Keratinocyte (primary cell): Measurements from ENCODE around the gene GPR173. TPM values are rescaled to one million over a fixed set of nuclear protein-coding genes. Genes with fewer than 3 reads are reported as not detected.

ENCODE experiments used
- DNase-seq: peaks from one replicate; pipeline ENCODE4 v3.0.0-alpha.2; 2011; ENCODE audit warnings: low read depth, missing footprints, low spot score
- FAIRE-seq: peaks from 2 replicates; lab custom pipeline; 2011; peaks lifted over from hg19 to GRCh38; lab: Jason Lieb, UNC
- H2AFZ ChIP-seq: 2 replicates; pipeline ENCODE4 v1.6.0; 2012; ENCODE audit warnings: low read length, control low read depth, inconsistent platforms; ENCODE audit not compliant: control insufficient read depth
- H3K27ac ChIP-seq: 2 replicates; pipeline ENCODE4 v1.5.1; 2011; ENCODE audit warnings: low read length; ENCODE audit not compliant: control insufficient read depth, insufficient read depth
- H3K27me3 ChIP-seq: 3 replicates; pipeline ENCODE4 v1.6.0; 2011; ENCODE audit warnings: low read length; ENCODE audit not compliant: control insufficient read depth, insufficient read depth; ENCODE audit errors: extremely low read depth
- H3K36me3 ChIP-seq, 2 experiments: 2 replicates in 1 of 2; 3 replicates in 1 of 2; pipeline ENCODE4 v1.5.1; 2011; ENCODE audit warnings: low read length in 2 of 2, mild to moderate bottlenecking in 1 of 2; ENCODE audit not compliant: control insufficient read depth in 2 of 2, insufficient read depth in 2 of 2; ENCODE audit errors: extremely low read depth in 1 of 2
- H3K4me1 ChIP-seq: 3 replicates; pipeline ENCODE4 v1.5.1; 2011; ENCODE audit warnings: low read length; ENCODE audit not compliant: control insufficient read depth, insufficient read depth; ENCODE audit errors: extremely low read depth
- H3K4me2 ChIP-seq: 3 replicates; pipeline ENCODE4 v1.6.0; 2011; ENCODE audit warnings: low read depth, low read length; ENCODE audit not compliant: control insufficient read depth, insufficient read depth; ENCODE audit errors: extremely low read depth
- H3K4me3 ChIP-seq, 3 experiments: fragments of 200-600 bp in 1 of 3; sonication (generic) in 1 of 3; 2 replicates in 2 of 3; 3 replicates in 1 of 3; pipeline ENCODE4 v1.5.1; 2011 to 2016; ENCODE audit warnings: low read length in 3 of 3, mild to moderate bottlenecking in 3 of 3, control low read depth in 2 of 3, inconsistent platforms in 1 of 3, low read depth in 1 of 3, mixed read lengths in 1 of 3, mixed run types in 1 of 3, moderate library complexity in 1 of 3; ENCODE audit not compliant: control insufficient read depth in 2 of 3, insufficient read depth in 2 of 3; ENCODE audit errors: extremely low read depth in 1 of 3
- H3K79me2 ChIP-seq: 2 replicates; pipeline ENCODE4 v1.6.0; 2012; ENCODE audit warnings: low read length; ENCODE audit not compliant: control insufficient read depth, insufficient read depth
- H3K9ac ChIP-seq: 3 replicates; pipeline ENCODE4 v1.6.0; 2011; ENCODE audit warnings: low read length; ENCODE audit not compliant: control insufficient read depth, insufficient read depth; ENCODE audit errors: extremely low read depth
- H3K9me1 ChIP-seq: 3 replicates; pipeline ENCODE4 v1.6.0; 2011; ENCODE audit warnings: low read length; ENCODE audit not compliant: control insufficient read depth, insufficient read depth; ENCODE audit errors: extremely low read depth
- H3K9me3 ChIP-seq: 2 replicates; pipeline ENCODE4 v1.5.1; 2012; ENCODE audit warnings: low read depth, low read length; ENCODE audit not compliant: control insufficient read depth
- H4K20me1 ChIP-seq: 3 replicates; pipeline ENCODE4 v1.6.0; 2011; ENCODE audit warnings: low read length; ENCODE audit not compliant: control insufficient read depth, insufficient read depth; ENCODE audit errors: extremely low read depth
- CTCF ChIP-seq, 3 experiments: IDR thresholded peaks in 1 of 3; conservative IDR thresholded peaks in 1 of 3; optimal IDR thresholded peaks in 1 of 3; 2 replicates in 2 of 3; 3 replicates in 1 of 3; pipeline versions ENCODE3 to v1.5.1; 2011; ENCODE audit warnings: low read length in 3 of 3, mild to moderate bottlenecking in 3 of 3, moderate library complexity in 2 of 3, control low read depth in 1 of 3, inconsistent platforms in 1 of 3; ENCODE audit not compliant: insufficient read depth in 2 of 3; ENCODE audit errors: extremely low read depth in 1 of 3
- EZH2 ChIP-seq: IDR thresholded peaks from one replicate; pipeline ENCODE4 v1.6.1; 2012; ENCODE audit warnings: inconsistent platforms, mild to moderate bottlenecking, low read length, moderate library complexity
- dilution Hi-C: fragments of 300-500 bp; cut with MboI; formaldehyde crosslinking; loops from one replicate; pipeline ENCODE4 v1.7.0; 2020; ENCODE audit warnings: low sequenced_read_pairs; ENCODE audit not compliant: extremely low pct_ligation_motif_present
- polyA plus RNA-seq, 5 experiments: library from polyadenylated mRNA; depleted of rRNA in 3 of 5; stranded (reverse) in 3 of 5; stranded (forward) in 1 of 5; unstranded in 1 of 5; fragments of >200 nt; gene quantifications; 1 replicate in 1 of 5; 2 replicates in 3 of 5; 3 replicates in 1 of 5; pipeline versions ENCODE4 v1.2.1 to v1.2.3, GENCODE V29; 2011 to 2012; ENCODE audit warnings: missing spikeins in 2 of 5, low read depth in 1 of 5, low replicate concordance in 1 of 5

Gene GPR173
- polyA plus RNA-seq, 1 donor (not counting 4 experiments of a cell fraction or from before 2014, with no cell fraction given), result 0.08 TPM

- FAIRE-seq (no peak), DNase-seq (no peak)
- H4K20me1 ChIP-seq, result no peaks in the 10 kb centered on the region
- peak overlapping the region; percentile 84 for H3K4me2 ChIP-seq
- peak overlapping the region; percentile 47 for H3K9ac ChIP-seq
- no peaks in the 10 kb centered on the region for H3K9me1 ChIP-seq
- no peaks in the 10 kb centered on the region for H3K27me3 ChIP-seq
- H3K27ac ChIP-seq, result peak overlapping the region; percentile 26
- dilution Hi-C loops, result no loop called here
- no peaks in the 10 kb centered on the region for H3K36me3 ChIP-seq
- H2AFZ ChIP-seq, result peak overlapping the region; percentile 88
- no peak for TF ChIP-seq EZH2
- TF ChIP-seq CTCF (optimal IDR thresholded peaks at IDR 0.05 in 1 of 3, IDR thresholded peaks at IDR 0.05 in 1 of 3, conservative IDR thresholded peaks at IDR 0.05 in 1 of 3; ENCODE audit: extremely low read depth in 1 of 3, insufficient read depth in 2 of 3, low read length in 3 of 3), result no peak
- no peaks in the 10 kb centered on the region for H3K79me2 ChIP-seq
- no peaks in the 10 kb centered on the region for H3K9me3 ChIP-seq
- peak overlapping the region in 1 of 3 experiments; percentile 42 for H3K4me3 ChIP-seq
- H3K4me1 ChIP-seq, result no peaks in the 10 kb centered on the region
These were observed 24.0 kb downstream of the GPR173 start for GRCh38 chrX:53072418-53073114.

- H3K4me3 ChIP-seq, result no peak overlapping the region
- H3K4me1 ChIP-seq, result no peaks in the 10 kb centered on the region
- no peaks in the 10 kb centered on the region for H3K9me1 ChIP-seq
- TF ChIP-seq CTCF (optimal IDR thresholded peaks at IDR 0.05 in 1 of 3, IDR thresholded peaks at IDR 0.05 in 1 of 3, conservative IDR thresholded peaks at IDR 0.05 in 1 of 3; ENCODE audit: extremely low read depth in 1 of 3, insufficient read depth in 2 of 3, low read length in 3 of 3), result no peak
- no peak for TF ChIP-seq EZH2
- H3K9me3 ChIP-seq, result no peaks in the 10 kb centered on the region
- dilution Hi-C loops, result no loop called here
- H3K36me3 ChIP-seq, result no peaks in the 10 kb centered on the region
- FAIRE-seq (no peak), DNase-seq (no peak)
- no peaks in the 10 kb centered on the region for H3K27me3 ChIP-seq
- no peak overlapping the region for H3K9ac ChIP-seq
- H3K27ac ChIP-seq, result no peak overlapping the region
- no peak overlapping the region for H3K4me2 ChIP-seq
- H3K79me2 ChIP-seq, result no peaks in the 10 kb centered on the region
- no peaks in the 10 kb centered on the region for H4K20me1 ChIP-seq
- H2AFZ ChIP-seq, result peak overlapping the region; percentile 43
These were observed 24.6 kb downstream of the GPR173 start for GRCh38 chrX:53073115-53073586.
